HG02759 (cell line): Measurements from ENCODE around the gene SDK1.

Experiments used
- ATAC-seq: cut with Tn5 transposase; IDR thresholded peaks from one replicate; pipeline ENCODE4 v1.9.1; 2021; ENCODE audit warnings: mild to moderate bottlenecking, moderate library complexity; ENCODE audit not compliant: unreplicated experiment

The SDK1 gene

GRCh38 chr7:3897430-3898372, 596.6 kb downstream of the SDK1 start:
- no peak for ATAC-seq

GRCh38 chr7:3899559-3899991, 598.5 kb downstream of the SDK1 start:
- ATAC-seq: no peak

- ATAC-seq: no peak
Measured at GRCh38 chr7:3908153-3908552, 607.1 kb downstream of the SDK1 start.

- no peak for ATAC-seq
Measured at GRCh38 chr7:3909128-3909527, 608.1 kb downstream of the SDK1 start.

- ATAC-seq: no peak
Measured at GRCh38 chr7:3910054-3910453, 609.0 kb downstream of the SDK1 start.

GRCh38 chr7:3911685-3912084, 610.6 kb downstream of the SDK1 start:
- no peak for ATAC-seq

GRCh38 chr7:3912291-3912690, 611.2 kb downstream of the SDK1 start:
- ATAC-seq: no peak

GRCh38 chr7:3914051-3914775, 613.2 kb downstream of the SDK1 start:
- ATAC-seq: no peak

- no peak for ATAC-seq
Measured at GRCh38 chr7:3915337-3915878, 614.4 kb downstream of the SDK1 start.

GRCh38 chr7:3916146-3916545, 615.1 kb downstream of the SDK1 start:
- no peak for ATAC-seq

- ATAC-seq: no peak
Measured at GRCh38 chr7:3917436-3917835, 616.4 kb downstream of the SDK1 start.

GRCh38 chr7:3918576-3918975, 617.5 kb downstream of the SDK1 start:
- ATAC-seq: no peak

GRCh38 chr7:3922175-3922635, 621.2 kb downstream of the SDK1 start:
- ATAC-seq: no peak

- ATAC-seq: no peak
Measured at GRCh38 chr7:3923307-3923918, 622.4 kb downstream of the SDK1 start.

GRCh38 chr7:3924277-3924676, 623.2 kb downstream of the SDK1 start:
- no peak for ATAC-seq

- no peak for ATAC-seq
Measured at GRCh38 chr7:3927446-3928110, 626.5 kb downstream of the SDK1 start.

GRCh38 chr7:3928727-3929515, 627.9 kb downstream of the SDK1 start:
- ATAC-seq: no peak

- no peak for ATAC-seq
Measured at GRCh38 chr7:3931843-3932242, 630.8 kb downstream of the SDK1 start.

- ATAC-seq: no peak
Measured at GRCh38 chr7:3937146-3937545, 636.1 kb downstream of the SDK1 start.

- ATAC-seq: no peak
Measured at GRCh38 chr7:3937605-3938004, 636.6 kb downstream of the SDK1 start.
